GM12864 (cell line): ENCODE measurements around the gene MDM1.

ENCODE experiments used
- DNase-seq: peaks from one replicate; pipeline ENCODE4 v3.0.0-alpha.2; 2011; ENCODE audit warnings: low read depth
- H3K4me3 ChIP-seq: 2 replicates; pipeline ENCODE4 v1.5.1; 2011; ENCODE audit warnings: mild to moderate bottlenecking, low read depth, low read length, control low read depth
- CTCF ChIP-seq: IDR thresholded peaks from 2 replicates; pipeline ENCODE4 v1.5.1; 2011; ENCODE audit warnings: low read depth, mild to moderate bottlenecking, moderate library complexity, low read length, control low read depth, inconsistent platforms; ENCODE audit errors: missing control alignments

MDM1 gene

GRCh38 chr12:68253504-68253903, 78.7 kb downstream of the MDM1 start, which contains the start of gene IL22:
Gene IL22, minus strand, starts transcription at chr12:68253604. Its CDS starts 156 bp downstream, at chr12:68253448.
- no peak for TF ChIP-seq CTCF
- H3K4me3 ChIP-seq: no peak within 1 kb of the TSS
- DNase-seq: no peak

- no peak overlapping the region for H3K4me3 ChIP-seq
- TF ChIP-seq CTCF: no peak
- no peak for DNase-seq
These were observed 80.1 kb downstream of the MDM1 start for GRCh38 chr12:68252077-68252476.

- no peak for TF ChIP-seq CTCF
- no peak for DNase-seq
These were observed 81.7 kb downstream of the MDM1 start for GRCh38 chr12:68250454-68250853.

GRCh38 chr12:68247785-68248184, 84.4 kb downstream of the MDM1 start:
- no peak for DNase-seq
- TF ChIP-seq CTCF: no peak
- no peak overlapping the region for H3K4me3 ChIP-seq

More at GRCh38 chr12:68250454-68250853, 81.7 kb downstream of the MDM1 start:
- no peak overlapping the region for H3K4me3 ChIP-seq

- no peak for DNase-seq
- H3K4me3 ChIP-seq: no peak overlapping the region
- TF ChIP-seq CTCF: no peak
These were observed 85.8 kb downstream of the MDM1 start for GRCh38 chr12:68246350-68246749.

- TF ChIP-seq CTCF: no peak
- no peak for DNase-seq
- no peak overlapping the region for H3K4me3 ChIP-seq
These were observed 86.8 kb downstream of the MDM1 start for GRCh38 chr12:68245180-68246021.
